Measurements from ENCODE around the gene FRMPD2.
"Not testable (repeated sequence)": the region's sequence is repeated elsewhere in the genome, so short reads cannot be mapped to it uniquely, and the experiment has no call there.

FRMPD2 gene

GRCh38 chr10:48187713-48188485 lies 86.6 kb downstream of the FRMPD2 start:
- TF ChIP-seq, protein P1, sequence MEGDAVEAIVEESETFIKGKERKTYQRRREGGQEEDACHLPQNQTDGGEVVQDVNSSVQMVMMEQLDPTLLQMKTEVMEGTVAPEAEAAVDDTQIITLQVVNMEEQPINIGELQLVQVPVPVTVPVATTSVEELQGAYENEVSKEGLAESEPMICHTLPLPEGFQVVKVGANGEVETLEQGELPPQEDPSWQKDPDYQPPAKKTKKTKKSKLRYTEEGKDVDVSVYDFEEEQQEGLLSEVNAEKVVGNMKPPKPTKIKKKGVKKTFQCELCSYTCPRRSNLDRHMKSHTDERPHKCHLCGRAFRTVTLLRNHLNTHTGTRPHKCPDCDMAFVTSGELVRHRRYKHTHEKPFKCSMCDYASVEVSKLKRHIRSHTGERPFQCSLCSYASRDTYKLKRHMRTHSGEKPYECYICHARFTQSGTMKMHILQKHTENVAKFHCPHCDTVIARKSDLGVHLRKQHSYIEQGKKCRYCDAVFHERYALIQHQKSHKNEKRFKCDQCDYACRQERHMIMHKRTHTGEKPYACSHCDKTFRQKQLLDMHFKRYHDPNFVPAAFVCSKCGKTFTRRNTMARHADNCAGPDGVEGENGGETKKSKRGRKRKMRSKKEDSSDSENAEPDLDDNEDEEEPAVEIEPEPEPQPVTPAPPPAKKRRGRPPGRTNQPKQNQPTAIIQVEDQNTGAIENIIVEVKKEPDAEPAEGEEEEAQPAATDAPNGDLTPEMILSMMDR (IDR thresholded peaks at IDR 0.05; ENCODE audit: low read depth, low read length) = no peak
- no peak for DNase-seq (ENCODE audit: low read depth in 2 of 2)
- no peak overlapping the region for H3K4me3 ChIP-seq (replicated peaks in 1 of 2; ENCODE audit: low read depth in 2 of 2, low read length in 2 of 2)

GRCh38 chr10:48187126-48187525 lies 87.4 kb downstream of the FRMPD2 start:
- DNase-seq (ENCODE audit: low read depth in 2 of 2) = no peak
- TF ChIP-seq, protein P1 (IDR thresholded peaks at IDR 0.05; ENCODE audit: low read depth, low read length) = no peak
- H3K4me3 ChIP-seq (replicated peaks in 1 of 2; ENCODE audit: low read depth in 2 of 2, low read length in 2 of 2) = no peak overlapping the region

DNA sequence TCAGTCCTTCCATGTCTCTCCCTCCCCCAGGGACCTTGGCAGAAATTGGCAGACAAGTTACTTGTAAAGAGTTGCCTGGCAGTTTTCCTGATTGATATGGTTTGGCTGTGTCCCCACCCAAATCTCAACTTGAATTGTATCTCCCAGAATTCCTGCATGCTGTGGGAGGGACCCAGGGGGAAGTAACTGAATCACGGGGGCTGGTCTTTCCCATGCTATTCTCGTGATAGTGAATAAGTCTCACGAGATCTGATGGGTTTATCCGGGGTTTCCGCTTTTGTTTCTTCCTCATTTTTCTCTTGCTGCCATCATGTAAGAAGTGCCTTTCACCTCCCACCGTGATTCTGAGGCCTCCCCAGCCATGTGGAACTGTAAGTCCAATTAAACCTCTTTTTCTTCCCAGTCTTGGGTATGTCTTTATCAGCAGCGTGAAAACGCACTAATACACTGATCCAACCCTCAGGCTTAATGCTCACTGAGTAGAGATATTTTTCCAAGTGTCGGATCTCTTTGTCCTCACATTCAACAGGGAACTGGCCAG lies 88.2 kb downstream of the FRMPD2 start:
- not testable (repeated sequence) for H3K4me3 ChIP-seq (replicated peaks in 1 of 2; ENCODE audit: low read depth in 2 of 2, low read length in 2 of 2); DNase-seq (ENCODE audit: low read depth in 2 of 2)

- H3K4me3 ChIP-seq (replicated peaks in 1 of 2; ENCODE audit: low read depth in 2 of 2, low read length in 2 of 2) = no peak overlapping the region
- DNase-seq (ENCODE audit: low read depth in 2 of 2) = no peak
- TF ChIP-seq, protein P1 (IDR thresholded peaks at IDR 0.05; ENCODE audit: low read depth, low read length) = no peak
These were observed 90.3 kb downstream of the FRMPD2 start for GRCh38 chr10:48184224-48184623.

- H3K4me3 ChIP-seq (replicated peaks in 1 of 2; ENCODE audit: low read depth in 2 of 2, low read length in 2 of 2); DNase-seq (ENCODE audit: low read depth in 2 of 2): not testable (repeated sequence)
These were observed 101.8 kb downstream of the FRMPD2 start for GRCh38 chr10:48172715-48173114.

- H3K4me3 ChIP-seq (replicated peaks in 1 of 2; ENCODE audit: low read depth in 2 of 2, low read length in 2 of 2); DNase-seq (ENCODE audit: low read depth in 2 of 2): not testable (repeated sequence)
These were observed 113.8 kb downstream of the FRMPD2 start for GRCh38 chr10:48160670-48161069.

DNA sequence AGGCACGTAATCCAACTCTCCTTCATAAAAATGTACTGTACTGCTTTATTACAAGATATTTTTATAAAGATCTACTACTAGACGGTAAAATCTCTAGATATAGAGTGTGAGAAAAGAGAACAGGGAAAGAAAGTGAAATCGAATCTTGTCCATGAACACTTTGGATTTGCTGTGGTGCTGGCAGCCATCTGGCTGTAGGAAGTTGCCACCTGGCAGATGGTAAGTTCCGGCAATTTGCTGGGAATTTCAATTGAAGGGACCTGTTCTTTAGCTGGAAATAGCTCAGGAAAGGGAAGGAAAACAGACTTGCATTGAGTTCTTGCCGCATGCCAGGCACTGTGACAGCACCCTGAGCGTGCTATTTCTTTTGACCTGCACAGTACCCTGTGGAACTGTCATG lies 114.3 kb downstream of the FRMPD2 start:
- H3K4me3 ChIP-seq (replicated peaks in 1 of 2; ENCODE audit: low read depth in 2 of 2, low read length in 2 of 2); DNase-seq (ENCODE audit: low read depth in 2 of 2): not testable (repeated sequence)

GRCh38 chr10:48154211-48155140 lies 120.0 kb downstream of the FRMPD2 start:
- H3K4me3 ChIP-seq (replicated peaks in 1 of 2; ENCODE audit: low read depth in 2 of 2, low read length in 2 of 2); DNase-seq (ENCODE audit: low read depth in 2 of 2): not testable (repeated sequence)

DNA sequence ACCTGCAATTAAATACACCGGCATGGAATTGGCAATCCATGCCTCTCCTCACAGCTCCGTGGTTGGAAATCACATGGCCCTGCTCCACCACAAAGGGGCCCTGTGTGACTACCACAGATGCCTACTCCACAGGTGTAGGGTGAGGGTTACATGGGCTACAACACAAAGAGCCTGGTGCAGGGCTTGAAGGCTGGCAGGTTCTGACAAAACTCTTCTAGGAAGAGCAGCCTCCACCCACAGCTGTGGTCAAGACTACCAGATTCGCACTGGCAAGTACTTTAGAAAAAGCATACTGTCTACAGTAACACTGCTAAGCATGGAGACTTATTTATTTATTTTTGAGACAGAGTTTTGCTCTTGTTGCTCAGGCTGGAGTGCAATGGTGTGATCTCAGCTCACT lies 126.9 kb downstream of the FRMPD2 start:
- not testable (repeated sequence) for DNase-seq (ENCODE audit: low read depth in 2 of 2); H3K4me3 ChIP-seq (replicated peaks in 1 of 2; ENCODE audit: low read depth in 2 of 2, low read length in 2 of 2)

DNA sequence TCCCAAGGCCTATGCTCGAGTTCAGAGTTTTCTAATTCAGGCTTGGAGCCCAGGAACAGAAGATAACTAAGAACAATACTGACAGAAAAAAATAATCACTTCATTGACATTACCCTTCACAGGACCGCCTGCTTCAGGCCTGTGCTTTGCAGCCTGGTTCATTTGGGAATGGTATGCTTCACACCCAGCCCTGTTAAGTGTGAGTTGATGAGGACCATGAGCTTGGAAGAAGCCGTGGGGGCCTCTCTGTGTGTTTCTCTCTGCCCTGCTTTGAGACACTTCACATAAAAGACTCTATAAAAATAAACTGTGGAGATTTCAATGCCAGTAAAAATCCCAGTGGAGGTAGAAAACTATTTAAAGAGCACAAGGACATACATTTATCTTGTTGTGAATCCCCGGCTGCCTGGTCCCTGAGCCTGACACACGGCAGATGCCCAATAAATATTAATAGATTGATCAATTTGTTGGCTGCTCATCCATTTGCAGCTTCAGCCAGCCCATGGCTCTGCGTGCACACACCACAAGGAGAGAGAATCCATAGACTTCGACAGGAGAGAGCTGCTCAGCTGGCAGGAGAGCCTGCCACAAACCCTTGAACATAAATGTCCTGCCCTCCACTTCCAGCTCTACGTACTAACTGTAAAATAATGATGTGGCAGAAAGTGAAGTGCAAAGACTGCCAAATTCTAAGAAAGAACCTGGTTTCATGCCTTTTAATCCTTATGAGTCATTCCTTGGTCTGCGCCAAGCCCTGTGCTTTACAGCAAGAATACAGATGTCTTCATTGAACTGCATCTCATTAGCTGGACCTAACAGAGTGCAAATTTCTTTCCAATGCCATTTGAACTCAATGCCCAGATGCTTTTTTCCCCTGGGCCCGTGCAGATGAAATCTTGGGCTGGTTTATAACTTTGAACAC lies 130.5 kb downstream of the FRMPD2 start:
- H3K4me3 ChIP-seq (replicated peaks in 1 of 2; ENCODE audit: low read depth in 2 of 2, low read length in 2 of 2); DNase-seq (ENCODE audit: low read depth in 2 of 2): not testable (repeated sequence)

DNA sequence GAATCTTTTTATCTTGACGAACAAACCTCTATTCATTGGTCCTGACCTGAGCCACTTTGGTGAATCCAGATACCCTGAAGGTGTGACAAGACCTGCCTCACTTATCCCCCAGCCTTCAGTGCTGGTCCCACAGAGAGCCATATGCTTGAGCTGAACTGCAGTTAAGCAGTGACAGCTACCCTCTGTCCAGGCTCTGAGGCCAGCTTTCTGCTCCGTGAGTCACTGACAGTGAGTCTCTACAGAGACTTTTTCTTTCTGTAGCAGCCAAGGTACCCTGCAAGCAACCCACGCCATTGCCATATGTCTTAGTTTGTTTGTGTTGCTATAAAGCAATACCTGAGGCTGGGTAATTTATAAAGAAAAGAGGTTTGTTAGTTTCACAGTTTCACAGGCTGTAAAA lies 133.5 kb downstream of the FRMPD2 start:
- H3K4me3 ChIP-seq (replicated peaks in 1 of 2; ENCODE audit: low read depth in 2 of 2, low read length in 2 of 2); DNase-seq (ENCODE audit: low read depth in 2 of 2): not testable (repeated sequence)

DNA sequence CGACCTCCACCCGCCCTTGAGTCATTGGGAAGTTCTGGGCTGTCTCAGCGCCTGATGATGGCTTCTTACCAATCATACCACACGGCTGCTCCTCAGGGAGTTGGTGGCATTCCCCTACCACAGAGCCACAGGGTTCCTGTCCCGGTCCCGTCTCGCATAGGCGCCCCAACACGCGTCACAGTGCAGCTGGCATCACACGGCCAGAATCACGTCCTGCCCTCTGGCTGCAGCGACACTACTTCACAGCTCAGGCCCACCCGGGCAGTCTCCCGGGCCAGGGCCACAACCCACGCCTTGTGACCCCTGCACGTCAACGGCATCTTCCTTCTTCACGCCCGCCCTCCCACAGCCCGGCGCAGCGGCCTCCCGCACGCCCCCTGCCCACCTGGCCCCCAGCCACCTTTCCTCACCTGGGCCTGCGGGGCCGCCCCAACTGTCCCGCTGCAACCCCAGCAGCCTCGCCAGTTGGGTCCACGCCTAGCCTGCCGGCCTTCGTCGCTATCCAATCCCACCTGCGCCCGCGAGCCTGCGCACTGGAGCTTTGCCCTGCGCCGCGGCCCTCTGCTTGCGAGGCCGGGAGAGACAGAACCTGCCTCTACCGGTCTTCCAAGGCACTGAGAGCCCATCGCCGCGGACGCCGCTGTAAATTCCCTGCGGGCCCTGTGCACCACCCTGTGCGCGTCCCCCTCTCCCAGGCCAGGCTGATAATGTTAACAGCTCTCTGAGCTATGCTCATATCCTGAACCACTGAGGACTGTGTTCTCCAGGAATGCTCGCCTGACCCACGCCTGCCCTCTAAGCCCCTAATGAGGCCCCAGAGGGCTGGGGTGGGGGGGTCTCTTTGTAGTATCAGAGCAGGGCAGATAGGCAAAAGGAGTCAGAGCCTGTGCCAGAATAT lies 134.3 kb downstream of the FRMPD2 start:
- DNase-seq (ENCODE audit: low read depth in 2 of 2); H3K4me3 ChIP-seq (replicated peaks in 1 of 2; ENCODE audit: low read depth in 2 of 2, low read length in 2 of 2): not testable (repeated sequence)
